Osteocyte (in vitro differentiated cells): Measurements from ENCODE around the gene AAK1. TPM values are rescaled to one million over a fixed set of nuclear protein-coding genes. Genes with fewer than 3 reads are reported as not detected.

Source experiments
- DNase-seq: peaks from one replicate; pipeline ENCODE4 v3.0.0; 2021; ENCODE audit warnings: mixed read lengths; ENCODE audit not compliant: unreplicated experiment; ENCODE audit errors: extremely low spot score
- H3K27ac Mint-ChIP-seq: one replicate; pipeline ENCODE4 v1.8.0; 2021; ENCODE audit warnings: mild to moderate bottlenecking, mixed read lengths; ENCODE audit not compliant: unreplicated experiment
- H3K27me3 Mint-ChIP-seq: one replicate; pipeline ENCODE4 v1.8.0; 2021; ENCODE audit warnings: mixed read lengths; ENCODE audit not compliant: unreplicated experiment
- H3K36me3 Mint-ChIP-seq: one replicate; pipeline ENCODE4 v1.8.0; 2021; ENCODE audit warnings: mixed read lengths; ENCODE audit not compliant: unreplicated experiment
- H3K4me1 Mint-ChIP-seq: one replicate; pipeline ENCODE4 v1.8.0; 2021; ENCODE audit warnings: mixed read lengths; ENCODE audit not compliant: unreplicated experiment
- H3K4me3 Mint-ChIP-seq: one replicate; pipeline ENCODE4 v1.8.0; 2021; ENCODE audit warnings: mild to moderate bottlenecking, moderate library complexity, mixed read lengths; ENCODE audit not compliant: unreplicated experiment
- H3K9me3 Mint-ChIP-seq: one replicate; pipeline ENCODE4 v1.8.0; 2021; ENCODE audit warnings: mixed read lengths; ENCODE audit not compliant: unreplicated experiment
- long read RNA-seq: library from polyadenylated mRNA; unstranded; transcript quantifications from one replicate; pipeline ENCODE4 v2.0.0, GENCODE V29; 2021
- total RNA-seq: library from RNA; stranded (reverse); gene quantifications from 2 replicates; pipeline ENCODE4 v1.2.1, GENCODE V29; 2021
- TF ChIP-seq, protein P1 (sequence below): fragments of 200-600 bp; sonication (generic); IDR thresholded peaks from 2 replicates; pipeline ENCODE4 v1.5.0; 2021; ENCODE audit warnings: antibody characterized with exemption, mild to moderate bottlenecking, moderate library complexity

Gene AAK1
- total RNA-seq = 66.0 and 75.0 TPM in 2 replicates
- long read RNA-seq, partial matches to known transcripts = 2 of 21 reads
- long read RNA-seq, other reads (novel, unspliced or antisense) = 19 of 21 reads

DNA sequence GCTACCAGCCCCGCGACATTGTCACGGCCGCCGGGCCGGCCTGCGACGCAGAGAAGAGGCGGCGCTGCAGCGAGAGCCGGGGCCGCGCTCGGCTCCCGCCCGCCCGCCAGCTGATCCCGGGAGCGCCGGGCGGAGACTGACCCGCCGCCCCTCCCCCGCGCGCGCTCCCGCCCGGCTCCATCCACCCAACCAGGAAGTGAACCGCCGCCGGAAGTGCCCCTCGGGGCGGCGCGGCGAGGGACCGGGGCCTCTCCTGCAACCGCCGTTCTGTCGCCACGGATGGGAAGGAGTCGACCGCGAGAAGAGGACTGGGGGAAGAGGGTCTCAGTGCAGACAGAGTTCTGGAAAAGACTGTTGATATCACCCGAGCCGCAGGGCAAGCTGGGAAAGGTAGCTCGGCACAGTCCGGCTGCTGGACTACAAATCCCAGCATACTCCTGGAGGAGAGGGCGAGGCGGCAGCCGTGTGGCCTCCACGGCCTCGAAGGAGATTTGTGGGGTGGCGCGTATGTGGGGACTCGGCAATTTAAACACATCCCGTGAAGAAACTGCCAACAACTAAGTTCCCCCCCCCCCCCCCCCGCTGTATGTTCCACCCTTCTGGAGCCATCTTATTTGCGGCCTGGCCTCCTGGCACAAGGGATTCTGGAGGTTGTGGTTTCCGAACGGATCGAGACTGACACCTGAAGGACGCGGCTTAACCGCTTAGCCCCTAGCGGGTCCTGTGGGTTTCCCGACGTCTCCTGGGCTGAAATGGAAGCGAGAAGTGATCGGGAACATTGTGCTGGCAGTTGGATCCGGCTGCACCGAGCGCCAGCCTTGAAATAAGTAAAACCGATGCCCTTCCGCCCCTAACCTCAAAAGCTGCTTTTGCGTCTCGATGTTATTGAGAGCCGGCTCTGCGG, at the start of gene AAK1:
Gene AAK1 (minus strand): TSS at position 138 of the 904 bp plus-strand sequence. CDS start 699 bp downstream, outside the sequence.
- Mint-ChIP-seq H3K27ac (peak within 1 kb of the TSS; percentile 99), H3K4me3 (peak within 1 kb of the TSS; percentile 95), H3K36me3 (peaks cover 4% of the 10 kb centered on the region), H3K27me3 (no peaks in the 10 kb centered on the region), H3K4me1 (peaks cover 45% of the 10 kb centered on the region), H3K9me3 (no peaks in the 10 kb centered on the region)
- TF ChIP-seq, protein P1, sequence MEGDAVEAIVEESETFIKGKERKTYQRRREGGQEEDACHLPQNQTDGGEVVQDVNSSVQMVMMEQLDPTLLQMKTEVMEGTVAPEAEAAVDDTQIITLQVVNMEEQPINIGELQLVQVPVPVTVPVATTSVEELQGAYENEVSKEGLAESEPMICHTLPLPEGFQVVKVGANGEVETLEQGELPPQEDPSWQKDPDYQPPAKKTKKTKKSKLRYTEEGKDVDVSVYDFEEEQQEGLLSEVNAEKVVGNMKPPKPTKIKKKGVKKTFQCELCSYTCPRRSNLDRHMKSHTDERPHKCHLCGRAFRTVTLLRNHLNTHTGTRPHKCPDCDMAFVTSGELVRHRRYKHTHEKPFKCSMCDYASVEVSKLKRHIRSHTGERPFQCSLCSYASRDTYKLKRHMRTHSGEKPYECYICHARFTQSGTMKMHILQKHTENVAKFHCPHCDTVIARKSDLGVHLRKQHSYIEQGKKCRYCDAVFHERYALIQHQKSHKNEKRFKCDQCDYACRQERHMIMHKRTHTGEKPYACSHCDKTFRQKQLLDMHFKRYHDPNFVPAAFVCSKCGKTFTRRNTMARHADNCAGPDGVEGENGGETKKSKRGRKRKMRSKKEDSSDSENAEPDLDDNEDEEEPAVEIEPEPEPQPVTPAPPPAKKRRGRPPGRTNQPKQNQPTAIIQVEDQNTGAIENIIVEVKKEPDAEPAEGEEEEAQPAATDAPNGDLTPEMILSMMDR = no peak
- peak; percentile 95 for DNase-seq

DNA sequence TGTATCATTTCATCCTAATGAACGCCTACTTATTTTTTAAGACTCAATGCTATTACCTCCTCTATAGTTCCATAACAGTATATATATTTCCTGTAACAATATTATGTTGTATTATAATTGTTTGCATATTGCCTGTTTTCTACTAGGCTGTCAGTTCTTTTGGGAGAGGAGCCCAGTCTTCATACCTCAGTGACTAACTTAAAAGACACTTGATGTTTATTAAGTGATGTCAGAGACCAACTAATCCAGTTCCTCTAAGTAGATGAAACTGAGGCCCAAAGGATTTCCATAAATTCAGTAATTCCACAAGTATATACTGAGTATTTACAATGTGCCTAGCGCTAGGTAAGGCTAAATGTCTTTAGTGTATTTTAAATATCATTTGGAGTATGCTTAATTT, 48.9 kb upstream of the AAK1 start:
- peaks cover 3% of the 10 kb centered on the region for H3K36me3 Mint-ChIP-seq
- H3K4me3 Mint-ChIP-seq = no peak overlapping the region
- peaks cover 7% of the 10 kb centered on the region for H3K27me3 Mint-ChIP-seq
- no peak for DNase-seq
- peaks cover 19% of the 10 kb centered on the region for H3K4me1 Mint-ChIP-seq
- TF ChIP-seq, protein P1 = no peak
- H3K27ac Mint-ChIP-seq = no peak overlapping the region
- H3K9me3 Mint-ChIP-seq = no peaks in the 10 kb centered on the region

GRCh38 chr2:69689969-69690368, 46.4 kb upstream of the AAK1 start:
- H3K27ac Mint-ChIP-seq = no peak overlapping the region
- H3K36me3 Mint-ChIP-seq = peaks cover 3% of the 10 kb centered on the region
- H3K9me3 Mint-ChIP-seq = no peaks in the 10 kb centered on the region
- TF ChIP-seq, protein P1 = no peak
- no peak overlapping the region for H3K4me3 Mint-ChIP-seq
- peaks cover 5% of the 10 kb centered on the region for H3K4me1 Mint-ChIP-seq
- no peak for DNase-seq
- peaks cover 21% of the 10 kb centered on the region for H3K27me3 Mint-ChIP-seq

- TF ChIP-seq, protein P1 = no peak
- Mint-ChIP-seq H3K36me3 (peaks cover 3% of the 10 kb centered on the region), H3K27me3 (peaks cover 26% of the 10 kb centered on the region), H3K4me1 (peaks cover 3% of the 10 kb centered on the region), H3K27ac (no peak overlapping the region), H3K4me3 (no peak overlapping the region), H3K9me3 (no peaks in the 10 kb centered on the region)
- DNase-seq = no peak
These were observed 45.9 kb upstream of the AAK1 start for GRCh38 chr2:69689466-69689865.

GRCh38 chr2:69687971-69688611, 44.6 kb upstream of the AAK1 start:
- H3K9me3 Mint-ChIP-seq = no peaks in the 10 kb centered on the region
- H3K4me1 Mint-ChIP-seq = peaks cover 7% of the 10 kb centered on the region
- peaks cover 29% of the 10 kb centered on the region for H3K27me3 Mint-ChIP-seq
- peaks cover 3% of the 10 kb centered on the region for H3K36me3 Mint-ChIP-seq
- no peak overlapping the region for H3K27ac Mint-ChIP-seq
- DNase-seq = no peak
- TF ChIP-seq, protein P1 = no peak
- no peak overlapping the region for H3K4me3 Mint-ChIP-seq
